ENCODE data around the gene RARA.

The RARA gene

DNA sequence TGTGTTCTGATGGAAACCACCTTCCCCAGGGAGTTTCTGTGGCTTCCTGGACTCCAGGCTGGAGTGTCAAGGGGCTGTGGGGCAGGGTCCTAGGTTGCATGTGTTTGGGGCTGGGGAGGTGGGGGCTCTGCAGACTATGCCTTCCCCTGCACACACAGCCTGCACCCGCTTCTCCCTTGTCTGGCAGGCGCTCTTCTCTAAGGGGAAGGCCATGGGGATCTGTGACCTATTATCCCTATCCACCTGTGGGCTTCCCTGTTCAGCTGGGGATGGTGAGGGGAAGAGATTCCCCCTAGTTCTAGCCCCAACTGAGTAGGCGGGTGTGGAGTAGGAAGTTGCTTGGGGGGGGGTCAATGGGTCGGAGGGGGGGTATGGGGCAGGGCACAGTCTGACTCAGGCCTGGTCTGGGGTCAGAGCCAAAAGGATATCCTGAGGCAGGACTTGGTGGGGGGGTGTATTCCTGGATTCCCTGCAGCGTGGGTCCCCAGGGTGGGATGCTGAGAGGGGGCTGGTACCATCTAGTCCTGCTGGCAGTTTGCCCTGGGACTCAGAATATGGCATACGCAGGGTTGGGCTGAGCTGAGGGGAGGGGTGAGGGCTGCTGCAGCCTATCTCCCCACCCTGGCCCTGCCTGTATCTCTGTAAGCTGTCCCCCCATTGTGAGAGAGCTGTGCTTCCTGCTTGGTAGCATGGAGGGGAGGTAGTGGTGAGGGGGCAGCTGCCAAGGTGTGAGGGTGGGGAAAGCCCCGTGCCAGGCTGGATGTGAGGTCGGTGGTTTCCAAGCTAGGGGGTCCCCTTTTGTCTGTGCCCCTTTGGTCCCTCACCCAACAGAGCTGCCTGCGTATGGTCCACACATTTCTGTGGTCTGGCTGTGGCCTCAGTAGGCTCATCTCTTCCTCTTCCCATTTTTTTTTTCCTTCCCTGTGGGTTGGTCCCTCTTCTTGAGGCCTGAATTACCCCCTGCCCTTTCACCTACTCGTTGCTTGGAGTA lies 14.7 kb downstream of the RARA start:
- no peaks in the 10 kb centered on the region for H3K27me3 ChIP-seq (ENCODE audit: insufficient read depth, low read depth, severe bottlenecking)
- no peak overlapping the region for H3K27ac ChIP-seq
- H3K9me3 ChIP-seq (ENCODE audit: severe bottlenecking) = no peaks in the 10 kb centered on the region
- DNase-seq = no peak
- no peak overlapping the region for H3K4me3 ChIP-seq (ENCODE audit: low read depth, low read length)
- no peaks in the 10 kb centered on the region; the same call in 1 of the 2 replicates for H3K36me3 ChIP-seq
- TF ChIP-seq CTCF (IDR thresholded peaks at IDR 0.05; ENCODE audit: low read depth, low read length) = no peak

DNA sequence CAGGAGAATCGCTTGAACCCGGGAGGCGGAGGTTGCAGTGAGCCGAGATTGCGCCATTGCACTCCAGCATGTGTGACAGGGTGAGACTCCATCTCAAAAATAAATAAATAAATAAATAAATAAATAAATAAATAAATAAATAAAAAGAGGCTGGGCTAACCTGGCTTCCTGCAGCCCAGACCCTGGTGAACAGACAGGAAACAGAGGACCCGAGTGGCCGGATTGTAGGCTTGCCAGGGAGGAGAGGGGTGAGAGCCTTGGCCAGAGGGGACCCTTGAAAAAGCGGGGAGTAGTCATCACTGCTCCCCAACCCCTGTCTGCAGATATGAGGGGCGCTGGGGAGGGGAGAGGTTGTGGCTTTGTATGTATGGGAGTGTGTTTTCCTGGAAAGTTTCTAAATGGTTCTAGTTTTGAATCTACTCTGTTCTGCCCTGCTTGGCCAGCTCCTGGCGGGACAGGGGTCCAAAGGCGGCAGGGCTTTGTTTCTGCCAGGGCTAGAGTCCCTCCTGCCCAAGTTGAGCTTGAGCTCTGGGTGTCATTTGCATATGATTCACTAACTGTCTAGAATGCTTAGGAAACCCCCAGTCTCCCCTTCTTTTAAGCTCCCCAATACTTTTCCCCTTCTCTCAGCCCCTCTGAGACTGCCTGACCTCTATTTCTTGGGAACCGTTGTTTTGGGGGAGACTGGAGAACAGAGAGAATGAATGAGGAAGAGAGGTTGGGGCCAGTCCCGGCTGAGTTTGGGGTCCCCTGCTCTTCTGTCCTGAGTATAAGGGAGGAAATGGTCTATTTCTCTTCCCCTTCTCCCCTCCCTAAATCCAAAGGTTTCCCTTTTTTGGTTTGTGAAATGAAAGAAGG lies 16.4 kb downstream of the RARA start:
- H3K36me3 ChIP-seq = no peaks in the 10 kb centered on the region; the same call in 1 of the 2 replicates
- H3K27ac ChIP-seq = no peak overlapping the region
- H3K4me3 ChIP-seq (ENCODE audit: low read depth, low read length) = no peak overlapping the region
- no peak for DNase-seq
- TF ChIP-seq CTCF (IDR thresholded peaks at IDR 0.05; ENCODE audit: low read depth, low read length) = no peak
- no peaks in the 10 kb centered on the region for H3K9me3 ChIP-seq (ENCODE audit: severe bottlenecking)
- no peaks in the 10 kb centered on the region for H3K27me3 ChIP-seq (ENCODE audit: insufficient read depth, low read depth, severe bottlenecking)

DNA sequence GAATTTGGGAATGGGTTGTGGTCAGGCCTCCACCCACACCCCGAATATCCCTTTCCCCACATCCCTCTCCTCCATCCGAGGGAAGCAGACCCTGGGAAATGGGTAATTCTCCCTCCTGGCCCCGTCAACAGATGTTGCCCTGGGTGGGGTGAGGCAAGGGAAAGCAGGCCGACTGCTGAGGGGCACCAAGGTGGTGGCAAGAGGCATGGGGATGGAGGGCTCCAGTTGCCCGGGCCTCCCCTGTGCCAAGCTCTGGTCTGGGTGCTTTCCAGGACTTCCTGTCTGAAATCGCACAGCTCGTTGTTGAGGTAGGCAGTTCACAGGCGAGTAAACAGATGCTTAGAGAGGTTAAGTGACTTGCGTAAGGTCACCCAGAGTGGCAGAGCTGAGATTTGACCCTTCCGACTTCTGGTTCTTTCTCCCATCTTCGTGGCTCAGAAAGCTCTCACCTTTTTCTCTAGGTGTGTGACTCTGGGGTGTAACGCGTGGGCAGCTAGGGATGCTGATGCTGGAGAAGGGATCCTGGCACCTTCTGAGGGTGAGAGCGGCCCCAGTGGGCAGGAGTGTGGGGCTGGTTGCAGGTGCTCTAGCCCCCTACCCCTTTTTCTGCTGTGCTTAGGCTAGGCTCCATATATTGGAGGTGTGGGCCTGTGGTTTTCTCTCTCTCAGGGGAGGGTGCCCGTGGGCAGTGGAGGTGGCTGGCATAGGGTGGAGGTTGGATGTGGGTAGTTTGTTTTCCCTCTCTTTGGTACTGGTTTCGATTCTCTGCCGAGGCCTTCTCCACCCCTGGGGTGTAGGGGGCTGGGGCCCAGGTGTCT lies 17.2 kb downstream of the RARA start:
- H3K4me3 ChIP-seq (ENCODE audit: low read depth, low read length) = no peak overlapping the region
- no peaks in the 10 kb centered on the region for H3K27me3 ChIP-seq (ENCODE audit: insufficient read depth, low read depth, severe bottlenecking)
- no peaks in the 10 kb centered on the region for H3K9me3 ChIP-seq (ENCODE audit: severe bottlenecking)
- no peak overlapping the region for H3K27ac ChIP-seq
- H3K36me3 ChIP-seq = peaks cover 5% of the 10 kb centered on the region
- no peak for DNase-seq
- TF ChIP-seq CTCF (IDR thresholded peaks at IDR 0.05; ENCODE audit: low read depth, low read length) = no peak

DNA sequence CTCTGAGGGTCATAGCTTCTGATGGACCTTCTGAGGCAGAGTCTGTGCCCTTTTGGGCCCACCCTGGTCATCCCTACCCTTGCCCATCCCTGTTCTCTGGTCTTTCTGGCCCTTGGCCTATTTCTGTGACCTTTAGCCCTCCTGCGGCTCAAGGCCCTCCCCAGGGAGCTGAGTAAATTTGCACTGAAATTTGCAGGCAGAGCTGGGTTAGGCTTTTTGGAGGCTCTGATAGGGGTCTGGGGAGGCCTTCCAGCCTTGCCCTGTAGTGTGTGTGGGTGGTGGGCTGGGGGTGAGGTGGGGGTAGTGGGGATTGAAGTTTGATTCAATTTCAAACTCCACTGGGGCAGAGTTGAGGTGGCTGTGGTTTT lies 17.8 kb downstream of the RARA start:
- TF ChIP-seq CTCF (IDR thresholded peaks at IDR 0.05; ENCODE audit: low read depth, low read length) = no peak
- H3K9me3 ChIP-seq (ENCODE audit: severe bottlenecking) = no peaks in the 10 kb centered on the region
- H3K36me3 ChIP-seq = peaks cover 11% of the 10 kb centered on the region
- no peaks in the 10 kb centered on the region for H3K27me3 ChIP-seq (ENCODE audit: insufficient read depth, low read depth, severe bottlenecking)
- H3K27ac ChIP-seq = no peak overlapping the region
- no peak overlapping the region for H3K4me3 ChIP-seq (ENCODE audit: low read depth, low read length)
- DNase-seq = no peak

GRCh38 chr17:40327244-40327729 lies 18.3 kb downstream of the RARA start:
- Histone ChIP-seq H3K4me3 (ENCODE audit: low read depth, low read length) (no peak overlapping the region), H3K36me3 (peaks cover 16% of the 10 kb centered on the region), H3K27me3 (ENCODE audit: insufficient read depth, low read depth, severe bottlenecking) (no peaks in the 10 kb centered on the region), H3K27ac (no peak overlapping the region), H3K9me3 (ENCODE audit: severe bottlenecking) (no peaks in the 10 kb centered on the region)
- no peak for DNase-seq
- TF ChIP-seq CTCF (IDR thresholded peaks at IDR 0.05; ENCODE audit: low read depth, low read length) = no peak
